ENCODE data around the gene TENM3.

DNA sequence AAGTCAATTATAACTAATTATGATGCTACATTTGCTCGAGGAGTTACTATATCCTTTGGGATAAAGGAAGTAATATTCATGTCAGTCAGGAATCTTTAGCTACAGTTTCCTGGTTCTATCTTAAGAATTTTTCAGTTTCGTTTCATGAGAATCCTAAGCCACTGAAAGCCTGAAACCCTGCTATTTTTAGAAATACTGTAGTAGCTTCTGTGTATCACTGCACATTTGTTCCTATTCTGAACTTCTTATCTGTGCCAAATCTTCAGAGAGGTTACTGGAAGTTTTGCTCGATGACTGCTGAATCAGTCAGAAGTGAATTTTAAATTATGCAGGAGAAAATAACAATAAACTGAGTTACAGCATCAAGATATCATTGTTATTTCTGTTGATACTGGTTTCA is 249.2 kb downstream of the TENM3 start:
- TF ChIP-seq POLR2AphosphoS5 (IDR thresholded peaks at IDR 0.05): no peak
- TF ChIP-seq, protein P1, sequence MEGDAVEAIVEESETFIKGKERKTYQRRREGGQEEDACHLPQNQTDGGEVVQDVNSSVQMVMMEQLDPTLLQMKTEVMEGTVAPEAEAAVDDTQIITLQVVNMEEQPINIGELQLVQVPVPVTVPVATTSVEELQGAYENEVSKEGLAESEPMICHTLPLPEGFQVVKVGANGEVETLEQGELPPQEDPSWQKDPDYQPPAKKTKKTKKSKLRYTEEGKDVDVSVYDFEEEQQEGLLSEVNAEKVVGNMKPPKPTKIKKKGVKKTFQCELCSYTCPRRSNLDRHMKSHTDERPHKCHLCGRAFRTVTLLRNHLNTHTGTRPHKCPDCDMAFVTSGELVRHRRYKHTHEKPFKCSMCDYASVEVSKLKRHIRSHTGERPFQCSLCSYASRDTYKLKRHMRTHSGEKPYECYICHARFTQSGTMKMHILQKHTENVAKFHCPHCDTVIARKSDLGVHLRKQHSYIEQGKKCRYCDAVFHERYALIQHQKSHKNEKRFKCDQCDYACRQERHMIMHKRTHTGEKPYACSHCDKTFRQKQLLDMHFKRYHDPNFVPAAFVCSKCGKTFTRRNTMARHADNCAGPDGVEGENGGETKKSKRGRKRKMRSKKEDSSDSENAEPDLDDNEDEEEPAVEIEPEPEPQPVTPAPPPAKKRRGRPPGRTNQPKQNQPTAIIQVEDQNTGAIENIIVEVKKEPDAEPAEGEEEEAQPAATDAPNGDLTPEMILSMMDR (IDR thresholded peaks at IDR 0.05): no peak
- no peak for TF ChIP-seq POLR2A (IDR thresholded peaks at IDR 0.05)
